Measurements from ENCODE around the gene RAD51B.
"Not testable (repeated sequence)": the region's sequence is repeated elsewhere in the genome, so short reads cannot be mapped to it uniquely, and the experiment has no call there.

Gene RAD51B

GRCh38 chr14:68655911-68656316 is 836.3 kb downstream of the RAD51B start:
- DNase-seq (ENCODE audit: low spot score), result no peak

DNA sequence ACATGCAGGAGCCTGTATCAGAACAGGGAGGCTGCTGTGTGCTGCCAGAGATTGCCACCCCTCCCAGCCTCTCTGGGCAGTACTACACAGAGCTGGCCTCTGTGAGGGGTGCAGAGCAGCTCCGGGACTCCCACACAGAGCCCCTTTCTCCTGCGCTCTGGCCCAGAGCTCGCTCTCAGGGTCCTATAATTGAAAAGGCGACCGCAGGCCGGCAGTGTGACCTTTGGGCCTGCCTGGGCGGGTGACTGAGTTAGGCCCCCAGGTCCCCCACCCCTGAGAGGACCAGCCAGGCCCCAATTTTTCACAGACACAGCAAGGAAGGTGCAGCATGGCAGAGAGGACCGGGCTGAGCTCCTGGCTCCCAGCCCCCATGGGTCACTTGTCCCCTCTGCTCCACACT is 836.9 kb downstream of the RAD51B start:
- DNase-seq (ENCODE audit: low spot score), result no peak

DNA sequence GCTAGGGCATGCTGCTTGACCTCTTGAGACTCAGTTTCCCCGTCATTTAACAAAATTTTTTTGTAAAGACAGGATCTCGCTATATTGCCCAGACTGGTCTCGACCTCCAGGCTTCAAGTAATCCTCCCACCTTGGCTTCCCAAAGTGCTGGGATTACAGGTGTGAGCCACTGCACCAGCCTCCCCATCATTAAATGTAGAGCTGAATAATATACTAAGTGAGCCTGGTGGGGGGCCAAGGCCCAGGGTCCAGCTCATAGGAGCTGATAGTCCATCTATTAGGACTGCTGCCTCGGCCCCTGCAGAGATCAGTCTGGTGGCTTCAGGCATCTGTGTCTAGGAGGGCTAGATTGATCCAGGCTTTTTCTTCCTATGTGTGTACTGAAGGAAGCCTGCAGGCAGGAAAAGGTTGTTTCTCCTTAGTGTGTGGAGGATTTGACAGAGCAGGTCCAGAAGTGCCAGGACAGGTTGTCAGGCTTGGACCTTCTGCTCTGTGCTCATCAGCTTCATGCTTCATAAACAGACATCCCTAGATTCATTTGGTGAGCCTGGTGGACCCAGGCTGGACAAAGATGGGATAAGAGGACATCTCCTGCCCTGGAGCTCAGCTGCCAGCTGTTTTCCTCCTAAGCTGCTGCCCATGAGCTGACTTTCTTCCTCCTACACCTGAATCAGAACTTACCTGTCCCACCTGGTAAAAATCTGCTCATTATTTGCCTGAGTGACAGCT is 837.9 kb downstream of the RAD51B start:
- DNase-seq (ENCODE audit: low spot score), result no peak

DNA sequence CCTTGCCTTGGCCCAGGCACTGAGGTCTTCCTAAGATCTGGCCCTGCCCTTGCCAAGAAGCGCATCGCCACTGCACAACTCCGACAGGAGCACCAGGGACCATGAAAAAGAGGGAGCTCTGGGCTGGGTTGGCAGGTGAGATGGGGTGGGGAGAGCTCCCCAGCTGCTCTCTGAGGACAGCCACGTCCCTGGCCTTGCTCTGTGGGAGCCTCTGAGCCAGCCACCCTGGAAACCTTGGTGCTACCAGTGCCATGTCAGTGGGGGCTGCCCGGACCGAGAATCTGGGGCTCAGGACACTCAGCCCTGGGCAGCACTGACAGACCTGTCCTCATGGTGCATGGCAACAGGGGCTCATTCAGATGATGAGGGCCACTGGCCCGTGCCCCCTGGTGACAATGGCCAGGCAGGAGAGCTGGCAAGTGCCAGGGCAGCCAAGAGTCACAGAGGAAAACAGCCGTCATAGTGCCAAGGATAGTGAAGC is 838.5 kb downstream of the RAD51B start:
- DNase-seq (ENCODE audit: low spot score), result no peak

GRCh38 chr14:68658943-68659931 is 839.7 kb downstream of the RAD51B start:
- DNase-seq (ENCODE audit: low spot score), result no peak

GRCh38 chr14:68660495-68660894 is 840.9 kb downstream of the RAD51B start:
- no peak for DNase-seq (ENCODE audit: low spot score)

GRCh38 chr14:68661226-68662225 is 841.9 kb downstream of the RAD51B start:
- DNase-seq (ENCODE audit: low spot score), result no peak

DNA sequence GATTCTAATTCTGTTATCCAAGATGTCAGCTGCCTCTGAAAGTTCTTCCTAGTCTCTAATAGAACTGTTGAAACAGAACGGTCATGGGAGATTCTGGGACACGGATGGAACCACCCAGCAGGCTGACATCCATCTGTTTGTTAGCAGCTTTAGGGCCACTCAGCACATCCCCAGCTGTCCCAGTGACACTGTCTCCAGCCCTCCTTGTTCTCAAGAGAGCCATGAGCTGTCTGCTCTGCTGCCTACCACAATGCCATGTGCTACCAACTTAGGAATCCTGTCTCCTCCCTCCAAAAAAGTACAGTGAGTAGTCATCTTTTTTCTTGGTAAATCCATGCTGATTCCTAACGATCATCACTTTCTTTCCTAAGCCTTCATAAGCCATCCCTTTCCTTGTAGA is 842.8 kb downstream of the RAD51B start:
- DNase-seq (ENCODE audit: low spot score), result no peak

GRCh38 chr14:68662826-68663225 is 843.2 kb downstream of the RAD51B start:
- not testable (repeated sequence) for DNase-seq (ENCODE audit: low spot score)

- no peak for DNase-seq (ENCODE audit: low spot score)
Measured at GRCh38 chr14:68663385-68664076, 844.0 kb downstream of the RAD51B start.

DNA sequence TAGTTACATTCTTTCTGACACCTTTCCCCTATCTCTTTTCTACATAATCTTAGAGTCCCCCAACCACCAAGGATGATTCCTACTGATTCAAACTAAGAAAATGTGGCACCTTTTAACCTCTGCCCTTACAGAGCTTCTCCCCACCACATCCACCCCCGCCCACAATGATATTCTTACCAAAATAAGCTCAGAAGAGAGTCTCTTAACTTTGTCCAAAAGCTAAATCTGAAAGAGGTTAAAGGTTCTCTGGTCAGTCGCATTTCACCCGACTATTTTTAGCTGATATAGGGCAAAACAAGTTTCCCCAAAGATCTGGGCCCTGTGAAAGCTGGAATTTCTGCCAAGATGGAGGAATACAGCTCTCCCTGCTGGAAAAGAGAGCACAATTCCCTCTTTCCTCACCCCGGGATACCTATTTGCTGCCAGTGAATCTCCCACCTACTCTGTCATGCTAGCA is 844.7 kb downstream of the RAD51B start:
- no peak for DNase-seq (ENCODE audit: low spot score)

GRCh38 chr14:68665131-68665530 is 845.6 kb downstream of the RAD51B start:
- DNase-seq (ENCODE audit: low spot score), result no peak

GRCh38 chr14:68665792-68666204 is 846.2 kb downstream of the RAD51B start:
- no peak for DNase-seq (ENCODE audit: low spot score)

DNA sequence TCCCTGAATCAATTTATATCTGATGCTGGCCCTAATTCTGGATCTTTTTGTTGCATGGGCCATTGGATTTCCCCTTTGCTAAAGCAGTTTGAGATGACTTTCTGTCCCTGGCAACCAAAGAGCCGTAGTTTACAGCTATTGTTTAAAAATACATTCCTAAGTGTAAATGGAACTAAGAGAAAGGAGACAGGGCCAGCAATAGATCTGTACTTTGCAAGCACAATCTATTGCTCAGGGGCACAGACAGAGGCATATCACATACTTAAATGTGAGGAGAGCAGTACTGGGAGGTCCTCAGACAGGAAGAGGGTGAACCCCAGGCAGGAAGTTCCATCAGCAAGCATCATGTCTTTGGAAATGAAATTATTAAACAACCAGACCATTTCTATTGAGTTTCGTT is 846.7 kb downstream of the RAD51B start:
- no peak for DNase-seq (ENCODE audit: low spot score)

- DNase-seq (ENCODE audit: low spot score), result no peak
Measured at GRCh38 chr14:68666899-68667298, 847.3 kb downstream of the RAD51B start.

DNA sequence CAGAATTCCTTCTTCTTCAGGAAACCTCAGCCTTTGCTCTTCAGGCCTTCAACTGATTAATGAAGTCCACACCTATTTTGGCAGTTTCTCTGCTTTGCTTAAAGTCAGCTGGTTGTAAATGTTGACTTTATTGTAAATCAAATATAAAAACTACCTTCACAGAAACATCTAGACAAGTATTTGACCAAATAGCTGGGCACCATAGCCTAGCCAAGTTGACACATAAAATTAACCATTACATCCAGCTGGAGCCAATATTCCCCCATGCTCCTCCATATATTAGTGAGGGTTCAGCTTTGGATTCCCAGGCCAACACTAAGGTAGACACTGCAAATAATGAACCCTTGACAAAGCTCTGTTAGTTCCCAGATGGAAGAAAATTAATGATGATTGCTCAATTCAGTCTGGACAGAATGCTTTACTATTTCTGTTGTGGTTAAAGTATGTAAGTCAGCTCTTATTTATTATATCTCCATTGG is 847.8 kb downstream of the RAD51B start:
- no peak for DNase-seq (ENCODE audit: low spot score)

DNA sequence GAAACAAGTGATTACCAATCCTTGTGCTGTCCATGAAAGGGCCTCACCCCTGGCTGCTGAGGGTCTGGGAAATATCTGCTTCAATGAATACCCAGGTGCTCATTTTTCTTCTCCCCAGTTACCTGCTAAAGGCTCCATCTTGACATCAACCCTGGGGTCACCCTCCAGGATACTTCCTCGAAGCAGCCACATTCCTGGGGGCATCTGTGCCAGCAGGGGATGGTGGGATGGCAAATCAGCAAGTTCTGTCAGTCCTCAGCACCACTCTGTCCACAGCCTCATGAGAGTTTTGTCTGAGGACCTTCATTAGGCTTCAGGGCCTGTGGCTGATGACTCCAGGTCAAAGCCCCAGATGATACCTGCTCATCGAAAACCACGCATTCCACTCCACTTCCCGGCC is 848.4 kb downstream of the RAD51B start:
- DNase-seq (ENCODE audit: low spot score), result no peak

- DNase-seq (ENCODE audit: low spot score), result no peak
Measured at GRCh38 chr14:68668531-68668930, 849.0 kb downstream of the RAD51B start.

- no peak for DNase-seq (ENCODE audit: low spot score)
Measured at GRCh38 chr14:68669111-68669511, 849.5 kb downstream of the RAD51B start.

GRCh38 chr14:68669603-68670358 is 850.2 kb downstream of the RAD51B start:
- no peak for DNase-seq (ENCODE audit: low spot score)

Data from Ammon's horn (tissue), 1 donor.